HuH-7 (cell line): ENCODE measurements around the gene ADGRD2.

ENCODE experiments used
- DNase-seq: peaks from one replicate; pipeline ENCODE4 v3.0.0; 2011; ENCODE audit warnings: low spot score

The ADGRD2 gene

DNA sequence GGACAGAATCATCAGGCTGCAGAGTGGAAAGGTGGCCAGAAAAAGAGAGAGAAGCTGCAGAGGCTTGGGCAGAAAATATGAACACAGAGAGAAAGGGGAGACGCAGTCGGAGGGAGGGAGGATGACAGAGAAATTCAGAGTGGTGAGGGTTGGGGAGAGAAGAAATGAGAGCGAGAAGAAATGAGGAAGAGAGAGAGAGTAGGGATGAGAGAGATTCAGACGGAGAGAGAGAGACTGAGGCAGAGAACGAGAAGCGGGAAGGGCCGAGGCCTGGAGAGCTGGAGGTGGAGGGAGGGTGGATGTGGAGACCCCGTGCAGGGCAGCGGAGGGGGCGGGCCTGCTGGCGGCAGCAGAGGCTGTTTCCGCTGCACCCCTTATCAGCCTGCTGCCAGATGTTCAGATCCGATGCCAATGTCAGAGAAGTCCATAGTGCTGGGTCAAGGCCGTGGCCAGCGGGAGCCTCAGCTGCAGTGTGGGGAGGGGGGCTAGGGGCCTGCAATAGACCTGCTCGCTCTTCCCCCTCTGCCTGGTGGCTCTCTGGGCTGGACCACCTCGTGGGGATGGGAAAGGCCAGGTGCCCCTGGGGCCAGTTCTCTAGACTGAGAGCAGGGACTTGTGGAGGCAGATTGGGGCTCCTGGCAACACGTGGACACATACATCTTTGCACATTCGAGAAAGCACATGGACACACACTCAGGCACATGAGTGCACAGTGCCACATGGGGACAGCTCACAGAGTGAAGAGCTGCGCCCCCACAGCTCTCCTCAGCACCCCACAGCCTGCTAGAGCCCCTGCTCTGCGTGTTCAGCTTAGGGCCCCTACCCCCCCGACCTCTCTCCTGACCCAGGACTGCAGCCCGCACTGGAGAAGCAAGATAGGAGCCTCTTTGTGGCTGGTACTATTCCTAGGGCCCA is 61.9 kb downstream of the ADGRD2 start:
- no peak for DNase-seq

DNA sequence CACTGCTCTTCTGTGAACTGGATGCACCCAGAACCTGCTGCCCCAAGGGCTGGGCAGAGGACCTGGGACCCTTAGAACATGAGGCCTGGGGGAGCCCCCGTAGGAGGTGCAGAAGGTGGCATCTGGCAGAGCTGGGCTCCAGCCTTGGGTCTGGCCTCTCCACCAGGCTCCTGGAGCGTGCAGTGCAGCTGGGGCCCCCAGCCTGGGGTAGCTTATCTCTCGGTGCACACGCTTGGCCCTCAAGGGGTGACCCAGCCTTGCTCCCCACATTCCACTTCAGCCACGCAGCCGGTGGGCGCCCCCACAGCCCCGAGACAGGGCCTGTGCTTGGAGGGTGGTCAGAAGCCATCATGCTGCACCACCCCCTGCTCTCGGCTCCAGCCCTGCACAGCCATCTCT is 62.6 kb downstream of the ADGRD2 start:
- DNase-seq: no peak

DNA sequence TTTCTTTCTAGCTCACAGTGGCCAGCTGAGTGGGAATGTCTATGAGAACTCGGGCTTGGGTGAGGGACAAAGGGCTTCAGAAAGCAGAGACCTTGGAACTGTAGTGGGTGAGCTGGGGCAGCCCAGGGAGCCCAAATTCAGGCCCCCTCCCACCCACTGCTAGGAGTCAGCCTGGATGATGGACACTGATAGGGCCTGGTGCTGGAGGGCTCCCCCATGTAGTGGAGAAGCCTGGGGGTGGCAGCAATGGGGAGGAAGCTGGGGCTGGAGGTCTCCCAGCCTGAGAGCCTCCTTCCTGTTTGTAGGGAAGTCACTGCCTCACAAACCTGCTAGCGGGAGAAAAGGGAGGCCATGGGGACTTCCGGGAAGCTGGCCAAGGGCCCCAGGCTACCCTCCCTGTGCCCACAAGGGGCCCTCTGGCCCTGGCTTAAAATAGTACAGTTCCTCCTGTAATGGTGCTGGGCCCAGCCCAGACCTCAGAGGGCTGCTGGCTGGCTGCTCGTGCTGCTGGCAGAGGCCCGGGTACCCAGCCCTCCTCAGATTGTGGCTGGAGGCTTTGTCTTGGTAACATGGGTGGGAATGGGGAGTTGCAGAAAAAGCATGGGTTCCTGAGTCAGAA is 63.2 kb downstream of the ADGRD2 start:
- no peak for DNase-seq

DNA sequence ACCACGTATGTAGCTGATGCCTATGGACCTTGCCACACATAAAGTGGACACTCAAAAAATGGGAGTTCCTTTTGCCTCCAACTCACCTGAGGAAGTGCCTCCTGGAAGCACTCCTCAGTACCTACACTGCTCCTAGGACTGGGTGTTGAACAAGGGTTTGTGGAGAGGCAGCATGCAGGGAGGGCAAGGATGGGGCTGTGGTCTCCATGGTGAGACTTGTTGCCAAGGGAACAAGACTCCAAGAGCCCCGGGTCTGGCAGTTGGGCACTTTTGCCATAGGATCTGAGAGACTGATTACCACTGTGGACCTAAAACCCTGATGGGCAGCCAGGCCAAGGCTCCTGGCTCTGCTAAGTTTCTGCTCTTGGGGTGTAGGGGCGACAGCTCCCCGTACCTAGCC is 63.9 kb downstream of the ADGRD2 start:
- DNase-seq: no peak

DNA sequence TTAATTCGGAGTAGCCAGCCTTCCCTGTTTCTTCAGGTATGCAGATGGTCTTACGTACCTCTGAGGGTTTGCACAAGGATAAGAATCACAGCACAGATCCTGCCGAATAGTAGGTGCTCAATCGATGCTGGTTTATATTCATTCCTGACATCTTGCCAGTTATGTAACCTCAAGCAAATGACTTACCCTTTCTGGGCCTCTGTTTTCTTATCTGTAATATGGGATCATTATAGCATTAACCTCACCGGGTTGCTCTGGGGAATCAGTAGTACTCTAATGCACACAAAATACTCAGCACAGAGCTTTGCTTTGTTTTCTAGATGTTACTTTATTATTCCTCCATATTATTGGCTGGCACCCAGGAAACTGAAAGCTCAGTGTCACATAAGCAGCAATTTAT is 64.6 kb downstream of the ADGRD2 start:
- no peak for DNase-seq

DNA sequence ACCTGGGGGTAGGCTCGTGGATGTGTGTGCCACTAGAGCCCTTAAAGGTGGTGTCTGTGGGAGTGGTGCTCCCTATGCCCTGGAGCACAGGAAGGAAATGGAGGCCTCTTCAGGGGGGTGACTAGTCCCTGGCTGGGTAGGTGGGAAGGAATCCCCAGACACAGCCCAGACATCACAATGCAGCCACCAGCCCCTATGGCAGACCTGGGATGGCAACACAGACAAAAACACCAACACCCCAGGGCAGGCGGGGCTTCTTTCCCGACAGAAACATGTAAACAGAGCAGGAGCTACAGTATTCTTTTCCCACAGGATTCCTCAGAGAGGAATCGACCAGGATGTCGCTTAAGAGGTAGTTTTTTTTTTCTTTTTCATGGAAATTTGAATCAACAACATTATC is 67.3 kb downstream of the ADGRD2 start:
- DNase-seq: no peak

DNA sequence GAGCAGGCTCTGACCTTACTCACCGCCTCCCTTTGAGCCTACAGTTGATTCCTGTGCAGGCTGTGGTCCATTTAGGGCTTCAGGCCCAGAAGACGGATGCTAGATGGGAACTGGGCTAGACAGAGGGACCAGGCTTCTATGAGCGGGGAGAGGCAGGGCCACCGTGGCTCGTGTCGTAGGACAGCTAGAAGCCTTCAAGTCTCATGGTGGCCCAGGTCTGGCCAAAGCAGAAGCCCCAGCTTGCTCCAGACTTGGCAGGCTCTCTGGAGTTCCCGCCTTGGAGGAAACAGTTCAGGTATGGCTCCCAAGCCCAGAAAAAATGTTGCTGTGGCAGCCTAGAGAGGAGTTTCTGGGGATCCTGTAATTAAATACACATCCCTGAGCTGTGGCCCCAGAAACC is 67.9 kb downstream of the ADGRD2 start:
- no peak for DNase-seq

DNA sequence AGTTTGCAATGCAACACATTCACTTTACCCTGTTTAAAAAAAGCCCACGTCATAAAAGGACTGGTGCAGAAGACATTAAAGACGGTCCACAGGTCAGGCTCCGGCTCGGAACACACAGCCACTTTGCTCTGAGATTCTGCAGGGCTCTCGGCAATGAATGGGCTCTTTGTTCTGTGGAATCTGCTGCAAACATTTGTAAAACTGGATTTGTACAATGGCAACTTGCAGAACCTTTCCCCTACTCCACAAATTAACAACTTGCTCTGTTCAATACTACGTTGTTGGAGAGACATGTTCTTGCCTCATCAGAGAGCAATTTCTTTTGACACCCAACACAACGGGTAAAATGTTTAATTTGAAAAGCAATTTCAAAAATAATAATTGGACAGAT is 70.0 kb downstream of the ADGRD2 start:
- DNase-seq: peak; percentile 72

DNA sequence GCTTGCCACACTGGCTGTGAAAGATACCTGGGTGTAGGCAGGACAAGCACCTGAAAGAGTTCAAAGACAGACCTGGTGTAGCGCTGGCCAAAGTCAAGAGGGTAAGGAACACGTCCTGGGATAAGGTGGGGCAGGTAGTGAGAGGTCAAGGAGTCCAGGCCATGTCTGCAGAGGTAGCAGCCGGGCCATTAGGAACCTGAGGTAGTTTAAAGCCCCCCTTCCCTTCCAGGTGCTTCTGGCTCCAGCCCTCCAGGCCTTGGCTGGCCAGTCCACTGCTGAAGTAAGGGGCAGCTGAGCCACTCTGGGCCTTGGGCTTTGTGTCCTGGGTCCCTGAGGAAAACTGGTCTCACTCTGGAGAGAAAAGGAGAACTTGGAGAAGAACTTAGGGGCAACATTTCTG is 70.9 kb downstream of the ADGRD2 start:
- DNase-seq: no peak

DNA sequence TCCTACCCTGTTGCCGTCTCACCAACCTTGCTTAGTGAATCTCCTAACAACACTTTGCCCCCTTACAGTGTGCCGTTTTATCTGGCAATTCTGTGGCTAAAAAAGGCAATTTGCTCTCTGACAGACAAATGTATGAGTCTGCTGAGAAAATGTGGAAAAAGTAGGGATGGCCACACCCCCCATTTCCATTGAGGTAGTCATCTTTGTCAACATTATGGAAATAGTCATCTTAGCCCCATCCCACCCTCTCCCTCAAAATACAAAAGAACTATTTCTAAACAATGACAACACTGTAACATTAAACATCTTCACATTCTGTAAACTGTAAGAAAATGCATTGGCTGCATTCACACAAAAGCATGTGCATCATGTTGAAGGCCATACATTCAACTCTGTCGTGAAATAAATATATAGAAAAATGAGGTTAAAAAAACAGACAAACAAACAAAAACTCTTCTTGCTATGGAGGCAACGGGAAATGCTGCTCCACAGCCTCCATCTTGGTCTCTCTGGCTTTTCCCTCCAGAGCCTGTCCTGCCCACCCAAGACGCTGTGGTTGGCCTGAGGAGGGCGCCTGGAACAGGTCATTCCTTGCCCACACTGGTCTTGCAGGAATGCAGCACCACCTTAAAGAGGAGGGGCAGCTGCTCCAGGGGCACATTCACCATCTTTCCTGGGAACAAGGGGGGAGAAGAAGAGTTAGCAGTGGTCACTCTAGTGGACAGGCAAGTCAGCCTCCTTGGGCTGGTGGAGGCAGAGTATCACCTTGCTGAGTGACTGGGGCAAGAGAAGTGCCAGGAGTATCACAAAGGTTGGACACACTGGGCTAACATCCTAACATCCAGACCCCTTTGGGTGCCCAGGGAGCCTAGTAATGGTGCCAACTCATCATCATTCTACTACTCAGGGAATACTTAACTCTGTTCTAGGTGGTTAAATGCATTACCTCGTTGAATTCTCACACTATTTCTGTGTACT is 72.2 kb downstream of the ADGRD2 start:
- DNase-seq: no peak

DNA sequence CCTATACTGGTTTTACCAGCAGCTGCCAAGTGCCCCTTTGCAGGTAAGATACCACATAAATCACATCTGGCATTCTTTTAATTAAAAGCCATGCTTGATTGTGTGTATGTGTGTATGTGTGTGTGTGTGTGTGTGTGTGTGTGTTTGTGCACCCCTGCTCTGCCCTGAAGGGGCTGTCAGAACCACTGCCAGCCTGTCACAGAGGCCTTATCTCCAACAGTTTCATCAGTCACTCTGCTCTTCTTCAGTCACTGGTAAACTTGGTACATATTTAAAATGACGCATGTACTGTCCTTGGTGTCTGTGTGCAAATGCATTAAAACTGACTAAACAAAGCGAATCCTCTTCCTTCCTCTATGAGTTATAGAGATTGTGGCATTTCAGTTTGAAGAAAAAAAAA is 75.9 kb downstream of the ADGRD2 start:
- DNase-seq: no peak

DNA sequence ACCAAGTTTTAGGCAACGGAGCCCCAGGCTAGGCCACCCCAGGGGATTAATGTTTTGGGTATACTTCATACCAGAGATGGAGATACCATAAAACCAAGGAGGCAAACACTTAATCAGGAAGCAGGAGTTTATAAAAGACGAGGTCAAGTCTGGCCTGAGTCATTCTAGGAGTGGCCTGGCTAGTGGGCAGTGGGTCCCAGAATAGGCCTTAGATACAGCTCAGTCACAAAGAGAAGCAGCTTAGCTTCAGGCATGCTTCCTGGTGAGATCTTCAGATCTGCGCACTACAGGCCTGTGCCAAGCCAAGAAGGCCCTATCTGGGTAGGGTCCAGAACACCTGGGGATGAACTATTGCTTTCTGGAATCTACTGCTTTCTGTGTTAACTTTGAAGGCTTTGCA is 77.5 kb downstream of the ADGRD2 start:
- no peak for DNase-seq
